DOHH2 (cell line): ENCODE results near the gene IGF1R.
"Not testable (repeated sequence)": the region's sequence is repeated elsewhere in the genome, so short reads cannot be mapped to it uniquely, and the experiment has no call there.

Experiments
- H3F3A ChIP-seq: fragments of 200-600 bp; sonication (generic), shearing (Covaris generic); 2 replicates; pipeline ENCODE4 v1.6.0; 2016; ENCODE audit warnings: antibody characterized with exemption, mild to moderate bottlenecking; ENCODE audit not compliant: control insufficient read depth, insufficient read depth
- H3K27ac ChIP-seq: fragments of 200-600 bp; sonication (generic); 2 replicates; pipeline ENCODE4 v1.5.1; 2014; ENCODE audit warnings: low read depth, mild to moderate bottlenecking, low read length, moderate library complexity
- H3K27me3 ChIP-seq: fragments of 200-600 bp; sonication (generic); 2 replicates; pipeline ENCODE4 v1.6.1; 2014; ENCODE audit warnings: mild to moderate bottlenecking, low read length, mixed read lengths; ENCODE audit not compliant: control insufficient read depth
- H3K36me3 ChIP-seq: fragments of 200-600 bp; sonication (generic); 2 replicates; pipeline ENCODE4 v1.6.1; 2014; ENCODE audit warnings: mild to moderate bottlenecking, low read length, moderate library complexity, mixed read lengths; ENCODE audit not compliant: control insufficient read depth
- H3K4me1 ChIP-seq: fragments of 200-600 bp; sonication (generic); 2 replicates; pipeline ENCODE4 v1.6.1; 2014; ENCODE audit warnings: mild to moderate bottlenecking, low read length, mixed read lengths; ENCODE audit not compliant: control insufficient read depth
- H3K4me2 ChIP-seq: fragments of 200-600 bp; sonication (generic); 2 replicates; pipeline ENCODE4 v1.6.0; 2014; ENCODE audit warnings: mild to moderate bottlenecking, low read length, moderate library complexity
- H3K4me3 ChIP-seq: fragments of 200-600 bp; sonication (generic); 2 replicates; pipeline ENCODE4 v1.5.1; 2014; ENCODE audit warnings: mild to moderate bottlenecking, low read length, mixed read lengths
- H3K79me2 ChIP-seq: fragments of 200-600 bp; sonication (generic); 2 replicates; pipeline ENCODE4 v1.6.1; 2014; ENCODE audit warnings: mild to moderate bottlenecking, low read length, mixed read lengths; ENCODE audit not compliant: control insufficient read depth
- H3K9me2 ChIP-seq: fragments of 200-600 bp; sonication (generic); replicated peaks from 2 replicates; pipeline ENCODE4 v1.6.1; 2014; ENCODE audit warnings: mild to moderate bottlenecking, low read length, mixed read lengths; ENCODE audit not compliant: control insufficient read depth
- H3K9me3 ChIP-seq: fragments of 200-600 bp; sonication (generic); 2 replicates; pipeline ENCODE4 v1.6.1; 2014; ENCODE audit warnings: antibody characterized with exemption, low read length, mixed read lengths; ENCODE audit not compliant: control insufficient read depth, insufficient read depth
- H4K20me1 ChIP-seq: fragments of 200-600 bp; sonication (generic); 2 replicates; pipeline ENCODE4 v1.6.0; 2014; ENCODE audit warnings: low read depth, mild to moderate bottlenecking, antibody characterized with exemption, low read length, moderate library complexity; ENCODE audit not compliant: control insufficient read depth, insufficient read depth
- CTCF ChIP-seq: fragments of 200-600 bp; sonication (generic); IDR thresholded peaks from one replicate; pipeline ENCODE4 v1.5.1; 2014; ENCODE audit warnings: antibody characterized with exemption, mild to moderate bottlenecking, low read depth, low read length; ENCODE audit not compliant: poor library complexity, severe bottlenecking
- EZH2phosphoT487 ChIP-seq: fragments of 200-600 bp; sonication (generic); IDR thresholded peaks from 2 replicates; pipeline ENCODE4 v1.6.1; 2017; ENCODE audit warnings: borderline replicate concordance, mild to moderate bottlenecking, antibody characterized with exemption, low read length, moderate library complexity, mixed read lengths

The IGF1R gene

GRCh38 chr15:98617328-98617980 is 30.9 kb upstream of the IGF1R start:
- no peak for TF ChIP-seq EZH2phosphoT487
- TF ChIP-seq CTCF, result no peak
- H3K9me3 ChIP-seq, result no peaks in the 10 kb centered on the region

GRCh38 chr15:98618576-98618975 is 29.8 kb upstream of the IGF1R start:
- not testable (repeated sequence) for H3K4me2 ChIP-seq, H3K36me3 ChIP-seq, H3K4me1 ChIP-seq, H3K27ac ChIP-seq, H3K9me3 ChIP-seq, H3K27me3 ChIP-seq, H4K20me1 ChIP-seq, H3K79me2 ChIP-seq, H3F3A ChIP-seq, H3K4me3 ChIP-seq, H3K9me2 ChIP-seq

More at GRCh38 chr15:98617328-98617980, 30.9 kb upstream of the IGF1R start:
- Histone ChIP-seq H3K9me2 (no peaks in the 10 kb centered on the region), H3K4me1 (no peaks in the 10 kb centered on the region), H3K27me3 (peaks cover 4% of the 10 kb centered on the region), H3F3A (no peaks in the 10 kb centered on the region), H3K79me2 (no peaks in the 10 kb centered on the region), H3K27ac (no peak overlapping the region), H3K36me3 (no peaks in the 10 kb centered on the region), H3K4me3 (no peak overlapping the region), H3K4me2 (no peak overlapping the region), H4K20me1 (no peaks in the 10 kb centered on the region)

- Histone ChIP-seq H3K36me3 (no peaks in the 10 kb centered on the region), H3K27me3 (peaks cover 4% of the 10 kb centered on the region), H3K79me2 (no peaks in the 10 kb centered on the region), H3K27ac (no peak overlapping the region), H3K4me2 (no peak overlapping the region), H3K9me3 (no peaks in the 10 kb centered on the region), H4K20me1 (no peaks in the 10 kb centered on the region), H3K4me3 (no peak overlapping the region), H3K9me2 (no peaks in the 10 kb centered on the region), H3K4me1 (no peaks in the 10 kb centered on the region), H3F3A (no peaks in the 10 kb centered on the region)
- no peak for TF ChIP-seq EZH2phosphoT487
- TF ChIP-seq CTCF, result no peak
These were observed 28.3 kb upstream of the IGF1R start for GRCh38 chr15:98620020-98620419.

- Histone ChIP-seq H3K4me3 (no peak overlapping the region), H3K27me3 (peaks cover 4% of the 10 kb centered on the region)
- TF ChIP-seq EZH2phosphoT487 (no peak), CTCF (no peak)
These were observed 27.3 kb upstream of the IGF1R start for GRCh38 chr15:98621021-98621420.

More at GRCh38 chr15:98621021-98621420, 27.3 kb upstream of the IGF1R start:
- Histone ChIP-seq H3K79me2 (no peaks in the 10 kb centered on the region), H4K20me1 (no peaks in the 10 kb centered on the region), H3K9me3 (no peaks in the 10 kb centered on the region), H3K4me1 (no peaks in the 10 kb centered on the region), H3K27ac (no peak overlapping the region), H3K4me2 (no peak overlapping the region), H3K9me2 (no peaks in the 10 kb centered on the region), H3K36me3 (no peaks in the 10 kb centered on the region), H3F3A (no peaks in the 10 kb centered on the region)
